ENCODE data around the gene ZNF512B.

The ZNF512B gene

GRCh38 chr20:63958964-63959698 is 10.6 kb downstream of the ZNF512B start:
- TF ChIP-seq CTCF (IDR thresholded peaks at IDR 0.05; ENCODE audit: low read depth, low read length): no peak
- H3K4me3 ChIP-seq (ENCODE audit: low read depth, low read length): no peak overlapping the region

GRCh38 chr20:63958471-63958870 is 11.3 kb downstream of the ZNF512B start:
- TF ChIP-seq CTCF (IDR thresholded peaks at IDR 0.05; ENCODE audit: low read depth, low read length): no peak
- no peak overlapping the region for H3K4me3 ChIP-seq (ENCODE audit: low read depth, low read length)

- no peak for TF ChIP-seq CTCF (IDR thresholded peaks at IDR 0.05; ENCODE audit: low read depth, low read length)
- no peak overlapping the region for H3K4me3 ChIP-seq (ENCODE audit: low read depth, low read length)
Measured at GRCh38 chr20:63957690-63958441, 11.9 kb downstream of the ZNF512B start.

GRCh38 chr20:63957004-63957689 is 12.6 kb downstream of the ZNF512B start:
- H3K4me3 ChIP-seq (ENCODE audit: low read depth, low read length): peak overlapping the region; percentile 54

GRCh38 chr20:63956664-63957003 is 13.1 kb downstream of the ZNF512B start:
- H3K4me3 ChIP-seq (ENCODE audit: low read depth, low read length): peak overlapping the region; percentile 54
- no peak for TF ChIP-seq CTCF (IDR thresholded peaks at IDR 0.05; ENCODE audit: low read depth, low read length)

More at GRCh38 chr20:63957004-63957689, 12.6 kb downstream of the ZNF512B start:
- TF ChIP-seq CTCF (IDR thresholded peaks at IDR 0.05; ENCODE audit: low read depth, low read length): no peak

- no peak for TF ChIP-seq CTCF (IDR thresholded peaks at IDR 0.05; ENCODE audit: low read depth, low read length)
- peak within 1 kb of the TSS; percentile 92 for H3K4me3 ChIP-seq (ENCODE audit: low read depth, low read length)
Measured at GRCh38 chr20:63955827-63956663, 13.7 kb downstream of the ZNF512B start, which contains the start of gene UCKL1. UCKL1 (minus strand) TSS chr20:63956416; CDS start chr20:63956372, 44 bp downstream.
